SJCRH30 (cell line): ENCODE data around the gene DDAH2. TPM values are rescaled to one million over a fixed set of nuclear protein-coding genes. Genes with fewer than 3 reads are reported as not detected.

Source experiments
- DNase-seq, 2 experiments: peaks; one replicate each; pipeline ENCODE4 v3.0.0-alpha.2; 2015 to 2020
- H3K27ac ChIP-seq: fragments of 250-450 bp; sonication (Bioruptor Pico); 2 replicates; pipeline ENCODE4 v1.5.1; 2020; ENCODE audit warnings: mild to moderate bottlenecking, moderate library complexity
- H3K27me3 ChIP-seq: fragments of 250-450 bp; sonication (Bioruptor Pico); 2 replicates; pipeline ENCODE4 v1.5.1; 2020; ENCODE audit warnings: mild to moderate bottlenecking, moderate library complexity
- H3K36me3 ChIP-seq: fragments of 250-450 bp; sonication (Bioruptor Pico); 2 replicates; pipeline ENCODE4 v1.5.1; 2020; ENCODE audit warnings: mild to moderate bottlenecking, moderate library complexity
- H3K4me1 ChIP-seq: fragments of 250-450 bp; sonication (Bioruptor Pico); 2 replicates; pipeline ENCODE4 v1.5.1; 2020; ENCODE audit warnings: mild to moderate bottlenecking, moderate library complexity
- H3K4me3 ChIP-seq: fragments of 250-450 bp; sonication (Bioruptor Pico); 2 replicates; pipeline ENCODE4 v1.5.1; 2020; ENCODE audit warnings: mild to moderate bottlenecking, moderate library complexity
- H3K9me3 ChIP-seq: fragments of 250-450 bp; sonication (Bioruptor Pico); replicated peaks from 2 replicates; pipeline ENCODE4 v1.5.1; 2020; ENCODE audit warnings: mild to moderate bottlenecking, moderate library complexity
- total RNA-seq: library from RNA; depleted of rRNA; stranded (reverse); fragments of >200 nt; shearing (Covaris generic); gene quantifications from 2 replicates; pipeline ENCODE4 v1.2.3, GENCODE V29; 2014; rRNA removed

DDAH2 gene
- total RNA-seq, result 39.1 and 42.7 TPM in 2 replicates

DNA sequence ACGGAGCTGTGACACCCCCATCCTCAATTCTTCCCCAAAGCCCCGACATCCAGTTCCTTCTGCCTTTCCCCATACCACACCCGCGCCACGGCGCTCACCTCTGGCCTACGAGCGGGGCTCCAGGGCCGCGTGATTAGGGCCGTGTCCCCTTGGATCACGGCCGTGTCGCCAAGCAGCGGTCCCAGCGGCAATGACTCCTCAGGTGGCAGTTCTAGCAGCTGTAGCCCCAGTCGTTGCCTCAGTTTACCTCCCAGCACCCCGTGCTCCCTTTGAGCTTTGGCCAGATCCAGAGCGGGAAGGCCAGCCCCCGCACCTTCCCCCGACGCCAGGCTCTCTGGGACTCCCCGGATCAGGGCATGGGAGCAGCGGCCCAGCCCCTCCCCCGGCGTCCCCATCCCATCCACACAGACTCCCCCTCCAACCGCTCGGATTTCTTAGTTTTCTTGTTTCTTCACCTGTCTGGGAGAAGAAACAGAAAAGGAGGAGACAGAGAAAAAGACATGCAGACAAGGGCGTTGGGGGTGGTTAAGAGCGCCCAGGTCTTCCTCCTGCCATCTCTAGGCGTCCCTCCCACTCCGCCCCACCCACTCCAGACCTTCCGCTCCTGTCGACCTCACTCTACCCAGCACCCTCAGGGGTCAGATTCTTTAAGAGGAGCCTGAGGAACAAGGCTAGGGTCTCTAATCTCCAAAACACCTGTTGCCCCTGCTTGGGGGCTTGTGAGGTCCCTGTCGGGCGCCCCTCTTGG is at the start of gene DDAH2:
Gene DDAH2 (minus strand): TSS at position 533 of the 748 bp plus-strand sequence. CDS start 138 bp downstream, at position 395.
- Histone ChIP-seq H3K9me3 (no peaks in the 10 kb centered on the region), H3K4me3 (peak within 1 kb of the TSS; percentile 73), H3K36me3 (peaks cover 34% of the 10 kb centered on the region), H3K27ac (peak within 1 kb of the TSS; percentile 75), H3K4me1 (0 out of 2 replicates have a peak, but pooled peaks cover 4% of the 10 kb centered on the region), H3K27me3 (no peaks in the 10 kb centered on the region)
- no peak for DNase-seq

DNA sequence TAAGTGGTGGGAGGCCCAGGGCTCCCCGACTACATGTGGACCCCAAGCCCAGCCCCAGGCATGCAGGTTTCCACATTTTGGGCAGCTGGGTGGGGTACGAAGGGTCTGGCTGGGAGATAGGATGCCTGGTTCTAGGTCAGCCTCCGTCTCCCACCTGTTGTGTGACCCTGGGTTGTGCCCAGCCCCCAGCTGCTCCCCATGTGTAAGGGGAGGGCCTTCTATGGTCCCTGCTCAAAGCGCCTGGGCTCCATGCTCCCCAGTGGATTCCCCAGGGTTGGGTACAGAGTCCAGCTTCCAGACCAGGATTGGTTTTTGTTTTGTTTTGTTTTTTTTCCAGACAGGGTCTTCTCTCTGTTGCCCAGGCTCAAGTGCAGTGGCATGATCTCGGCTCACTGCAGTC is 49.1 kb upstream of the DDAH2 start:
- Histone ChIP-seq H3K9me3 (no peaks in the 10 kb centered on the region), H3K4me3 (no peak overlapping the region), H3K27me3 (no peaks in the 10 kb centered on the region), H3K4me1 (peaks cover 3% of the 10 kb centered on the region; the same call in 1 of the 2 replicates), H3K27ac (no peak overlapping the region), H3K36me3 (peaks cover 22% of the 10 kb centered on the region)
- no peak for DNase-seq

DNA sequence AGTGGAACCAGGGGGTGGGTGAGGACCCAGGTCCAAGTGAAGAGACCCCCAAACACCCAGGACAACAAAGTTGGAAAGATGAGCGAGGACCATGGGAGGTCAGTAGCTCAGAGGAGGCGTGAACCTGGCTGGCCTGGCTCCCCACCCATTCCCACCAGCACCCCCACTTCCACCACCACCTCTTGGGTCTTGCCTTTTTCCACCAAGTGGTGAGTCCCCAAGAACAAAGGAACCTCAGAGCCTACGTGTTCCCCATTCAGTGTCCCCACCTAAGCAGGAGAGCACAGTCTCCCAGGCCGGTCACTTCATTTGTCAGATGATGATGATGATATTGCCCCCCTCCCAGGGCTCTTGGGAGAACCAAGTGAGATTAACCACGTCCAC is 48.6 kb upstream of the DDAH2 start:
- Histone ChIP-seq H3K9me3 (no peaks in the 10 kb centered on the region), H3K27ac (no peak overlapping the region), H3K27me3 (no peaks in the 10 kb centered on the region), H3K4me1 (peaks cover 3% of the 10 kb centered on the region; the same call in 1 of the 2 replicates), H3K36me3 (peaks cover 18% of the 10 kb centered on the region), H3K4me3 (no peak overlapping the region)
- no peak for DNase-seq

- H3K4me1 ChIP-seq, result peaks cover 3% of the 10 kb centered on the region; the same call in 1 of the 2 replicates
- H3K27me3 ChIP-seq, result no peaks in the 10 kb centered on the region
- DNase-seq, result peak; percentile 45 to 51
- no peak within 1 kb of the TSS for H3K27ac ChIP-seq
- peaks cover 15% of the 10 kb centered on the region for H3K36me3 ChIP-seq
- no peak within 1 kb of the TSS for H3K4me3 ChIP-seq
- H3K9me3 ChIP-seq, result no peaks in the 10 kb centered on the region
These were observed 48.0 kb upstream of the DDAH2 start, which contains the start of gene VWA7 for GRCh38 chr6:31776989-31777666. Gene VWA7 (minus strand): TSS chr6:31777328. CDS start chr6:31776779, 549 bp downstream.

- DNase-seq, result no peak
- H3K9me3 ChIP-seq, result no peaks in the 10 kb centered on the region
- H3K36me3 ChIP-seq, result peaks cover 15% of the 10 kb centered on the region
- no peak overlapping the region for H3K4me3 ChIP-seq
- no peak overlapping the region for H3K27ac ChIP-seq
- no peaks in the 10 kb centered on the region for H3K27me3 ChIP-seq
- H3K4me1 ChIP-seq, result peaks cover 3% of the 10 kb centered on the region; the same call in 1 of the 2 replicates
These were observed 47.4 kb upstream of the DDAH2 start for GRCh38 chr6:31776485-31776988.

GRCh38 chr6:31775633-31776484 is 46.8 kb upstream of the DDAH2 start:
- peaks cover 10% of the 10 kb centered on the region for H3K36me3 ChIP-seq
- no peaks in the 10 kb centered on the region for H3K27me3 ChIP-seq
- peaks cover 3% of the 10 kb centered on the region; the same call in 1 of the 2 replicates for H3K4me1 ChIP-seq
- H3K9me3 ChIP-seq, result no peaks in the 10 kb centered on the region
- H3K4me3 ChIP-seq, result no peak overlapping the region
- DNase-seq, result no peak
- no peak overlapping the region for H3K27ac ChIP-seq

- Histone ChIP-seq H3K27me3 (no peaks in the 10 kb centered on the region), H3K4me1 (peaks cover 3% of the 10 kb centered on the region; the same call in 1 of the 2 replicates), H3K9me3 (no peaks in the 10 kb centered on the region), H3K27ac (no peak overlapping the region), H3K36me3 (peaks cover 3% of the 10 kb centered on the region), H3K4me3 (no peak overlapping the region)
- DNase-seq, result no peak
These were observed 46.1 kb upstream of the DDAH2 start for GRCh38 chr6:31775184-31775583.

DNA sequence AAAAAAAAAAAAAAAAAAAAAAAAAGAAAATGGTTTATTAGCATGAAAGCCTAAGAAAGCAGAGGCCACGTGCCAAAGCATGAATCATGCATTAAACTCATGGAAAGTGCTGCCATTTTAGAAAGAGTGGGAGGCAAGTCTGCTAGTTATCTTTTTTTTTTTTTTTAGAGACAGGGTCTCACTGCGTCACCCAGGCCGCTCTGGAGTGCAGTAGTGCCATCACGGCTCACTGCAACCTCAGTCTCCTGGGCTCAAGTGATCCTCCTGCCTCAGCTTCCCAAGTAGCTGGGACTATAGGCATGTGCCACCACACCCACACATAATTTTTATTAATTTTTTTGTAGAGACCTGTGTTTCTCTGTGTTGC is 42.9 kb upstream of the DDAH2 start:
- peaks cover 2% of the 10 kb centered on the region; the same call in 1 of the 2 replicates for H3K4me1 ChIP-seq
- no peak overlapping the region for H3K4me3 ChIP-seq
- no peak for DNase-seq
- no peaks in the 10 kb centered on the region for H3K36me3 ChIP-seq
- H3K27ac ChIP-seq, result no peak overlapping the region
- H3K9me3 ChIP-seq, result no peaks in the 10 kb centered on the region
- no peaks in the 10 kb centered on the region for H3K27me3 ChIP-seq

GRCh38 chr6:31770860-31771259 is 41.8 kb upstream of the DDAH2 start:
- no peak for DNase-seq
- H3K4me3 ChIP-seq, result no peak overlapping the region

DNA sequence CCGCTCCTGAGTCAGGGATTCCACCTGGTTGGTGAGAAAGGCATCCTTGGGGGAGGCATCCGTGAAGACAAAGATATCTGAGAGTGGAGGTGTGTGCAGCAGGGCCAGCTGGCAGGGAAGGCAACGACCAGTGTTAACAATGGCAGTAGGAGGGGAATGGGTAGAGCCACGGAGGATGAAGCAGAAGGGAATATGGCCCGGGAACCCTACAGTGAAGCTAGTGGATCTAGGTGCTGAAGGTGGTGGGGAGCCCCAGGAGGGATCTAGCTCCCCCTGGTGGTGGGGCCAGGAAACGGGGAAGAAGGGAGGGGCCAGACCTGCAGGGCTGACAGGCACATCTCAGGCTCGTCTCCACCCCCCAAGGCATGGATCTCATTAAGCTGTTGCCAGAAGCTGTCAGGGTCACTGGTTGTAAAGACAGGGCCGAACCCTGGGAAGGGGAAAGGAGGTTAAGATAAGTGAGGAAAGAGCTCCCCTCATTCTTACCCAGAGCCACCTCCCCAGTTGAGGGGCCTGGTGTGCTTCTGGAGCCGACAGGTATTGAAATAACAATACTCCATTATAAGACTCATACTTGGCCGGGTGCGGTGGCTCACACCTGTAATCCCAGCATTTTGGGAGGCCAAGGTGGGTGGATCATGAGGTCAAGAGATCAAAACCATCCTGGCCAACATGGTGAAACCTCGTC is 40.7 kb upstream of the DDAH2 start:
- no peaks in the 10 kb centered on the region for H3K9me3 ChIP-seq
- peak; percentile 68 to 80 for DNase-seq
- no peaks in the 10 kb centered on the region for H3K4me1 ChIP-seq
- no peaks in the 10 kb centered on the region for H3K36me3 ChIP-seq
- H3K27ac ChIP-seq, result no peak overlapping the region
- no peak overlapping the region for H3K4me3 ChIP-seq
- no peaks in the 10 kb centered on the region for H3K27me3 ChIP-seq

More at GRCh38 chr6:31770860-31771259, 41.8 kb upstream of the DDAH2 start:
- H3K9me3 ChIP-seq, result no peaks in the 10 kb centered on the region
- no peaks in the 10 kb centered on the region for H3K27me3 ChIP-seq
- H3K36me3 ChIP-seq, result no peaks in the 10 kb centered on the region
- no peaks in the 10 kb centered on the region for H3K4me1 ChIP-seq
- no peak overlapping the region for H3K27ac ChIP-seq

- Histone ChIP-seq H3K27ac (no peak overlapping the region), H3K4me1 (no peaks in the 10 kb centered on the region), H3K9me3 (no peaks in the 10 kb centered on the region), H3K36me3 (no peaks in the 10 kb centered on the region), H3K27me3 (no peaks in the 10 kb centered on the region), H3K4me3 (no peak overlapping the region)
- no peak for DNase-seq
These were observed 39.5 kb upstream of the DDAH2 start for GRCh38 chr6:31768363-31769257.

- H3K4me3 ChIP-seq, result no peak overlapping the region
- no peak for DNase-seq
- H3K36me3 ChIP-seq, result no peaks in the 10 kb centered on the region
- H3K27me3 ChIP-seq, result no peaks in the 10 kb centered on the region
- no peak overlapping the region for H3K27ac ChIP-seq
- H3K9me3 ChIP-seq, result no peaks in the 10 kb centered on the region
- peaks cover 4% of the 10 kb centered on the region; the same call in 1 of the 2 replicates for H3K4me1 ChIP-seq
These were observed 38.1 kb upstream of the DDAH2 start for GRCh38 chr6:31767096-31767645.
